Measurements from ENCODE around the gene CCL8. TPM values are rescaled to one million over a fixed set of nuclear protein-coding genes. Genes with fewer than 3 reads are reported as not detected.

The CCL8 gene
- total and polyA plus RNA-seq, 2 of the 4 experiments (the other 2 are of a cell fraction): not detected

DNA sequence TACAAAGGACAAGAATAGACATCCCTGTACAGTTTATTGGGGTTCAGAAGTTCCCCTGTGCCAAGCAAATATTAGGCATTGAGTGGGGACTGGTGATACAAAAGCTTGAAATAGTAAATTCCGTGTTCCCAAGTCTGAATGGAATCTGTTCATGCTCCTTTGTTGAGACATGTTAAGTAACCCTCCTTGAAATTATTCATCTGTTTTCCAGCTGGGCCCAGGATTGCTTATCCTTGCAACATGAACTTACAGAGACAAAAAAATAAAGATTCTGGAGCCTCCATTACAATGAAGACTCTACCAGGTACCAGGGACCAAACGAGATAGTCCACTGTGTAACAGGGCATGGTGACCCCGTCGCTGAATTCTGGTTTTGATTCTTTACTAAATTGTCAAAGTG, 6.1 kb upstream of the CCL8 start:
- no peaks in the 10 kb centered on the region for H4K20me1 ChIP-seq (ENCODE audit: insufficient read depth, low read length)
- H4K8ac ChIP-seq (ENCODE audit: low read depth in 2 of 2, low read length in 2 of 2): peak overlapping the region in 1 of 2 experiments; percentile 81; a peak in 2 of 4 replicates
- ChIA-PET POLR2A (ENCODE audit: unreplicated experiment) (no interaction called here), CTCF (no interaction called here)
- no peak overlapping the region for H3K9ac ChIP-seq (ENCODE audit: low read depth, low read length)
- H2BK5ac ChIP-seq (ENCODE audit: low read depth, low read length, poor library complexity, severe bottlenecking): peak overlapping the region; percentile 28
- no peak overlapping the region for H3K4me3 ChIP-seq (ENCODE audit: insufficient read depth, low read depth, low read length)
- peak overlapping the region; percentile 91 for H3K18ac ChIP-seq (ENCODE audit: low read depth, low read length)
- H4K91ac ChIP-seq (ENCODE audit: insufficient read depth, low read depth, low read length): no peak overlapping the region; the same call in 1 of the 2 replicates
- H2AK9ac ChIP-seq (replicated peaks; ENCODE audit: low read depth, low read length, poor library complexity): no peak overlapping the region
- H4K5ac ChIP-seq (ENCODE audit: low read depth, low read length): peak overlapping the region; percentile 96
- H3K27ac ChIP-seq (ENCODE audit: insufficient read depth, low read length): peak overlapping the region; percentile 93; the same call in 1 of the 2 replicates
- H3K27me3 ChIP-seq (ENCODE audit: control insufficient read depth, insufficient read depth, low read length): no peaks in the 10 kb centered on the region
- H3K4me1 ChIP-seq (ENCODE audit: control insufficient read depth, insufficient read depth, low read length): peaks cover 9% of the 10 kb centered on the region; the same call in 1 of the 2 replicates
- no peak overlapping the region for H3K4me2 ChIP-seq (ENCODE audit: low read depth, low read length)
- WGBS, 2 experiments (ENCODE audit: extremely low coverage in 2 of 2, insufficient read length in 1 of 2): no CpG with 5 or more reads among the region's 4 CpGs
- no peaks in the 10 kb centered on the region for H3K9me1 ChIP-seq (ENCODE audit: insufficient read depth, low read length)
- no peaks in the 10 kb centered on the region for H3K79me1 ChIP-seq (ENCODE audit: low read depth in 1 of 2, low read length in 2 of 2)
- in situ Hi-C loops (cut with MboI; ENCODE audit: low sequenced_read_pairs): no loop called here
- H3K4ac ChIP-seq (ENCODE audit: low read depth, low read length): no peak overlapping the region
- H3K9me3 ChIP-seq (ENCODE audit: control insufficient read depth, insufficient read depth, low read length): no peaks in the 10 kb centered on the region
- no TSS peak for BruUV-seq (replicated peaks)
- DNase-seq (peak; percentile 39), ATAC-seq (ENCODE audit: low read depth) (no peak; the same call in 1 of the 2 replicates)
- intact Hi-C loops (cut with micrococcal nuclease): loop anchor here (5.0 kb wide), 1 partner anchor 39 kb away; no protein-coding TSS in a partner anchor
- no peak overlapping the region for H2BK15ac ChIP-seq (ENCODE audit: low read depth, low read length)
- H3K23ac ChIP-seq (ENCODE audit: low read depth, low read length): no peak overlapping the region
- no peak overlapping the region; the same call in 1 of the 2 replicates for H2AK5ac ChIP-seq (ENCODE audit: low read depth, low read length)
- no peaks in the 10 kb centered on the region for H3K36me3 ChIP-seq (ENCODE audit: control insufficient read depth, insufficient read depth, low read length)
- no peak overlapping the region for H2BK20ac ChIP-seq (ENCODE audit: low read depth, low read length)
- H2BK120ac ChIP-seq (ENCODE audit: low read depth, low read length): no peak overlapping the region
- TF ChIP-seq CHD1 (IDR thresholded peaks at IDR 0.05; ENCODE audit: low read depth, low read length): no peak
- no peak for TF ChIP-seq MXI1 (IDR thresholded peaks at IDR 0.05; ENCODE audit: borderline replicate concordance, low read depth, low read length)
- no peak for TF ChIP-seq FOS (IDR thresholded peaks at IDR 0.05; ENCODE audit: low read depth, low read length)
- TF ChIP-seq, protein P1, sequence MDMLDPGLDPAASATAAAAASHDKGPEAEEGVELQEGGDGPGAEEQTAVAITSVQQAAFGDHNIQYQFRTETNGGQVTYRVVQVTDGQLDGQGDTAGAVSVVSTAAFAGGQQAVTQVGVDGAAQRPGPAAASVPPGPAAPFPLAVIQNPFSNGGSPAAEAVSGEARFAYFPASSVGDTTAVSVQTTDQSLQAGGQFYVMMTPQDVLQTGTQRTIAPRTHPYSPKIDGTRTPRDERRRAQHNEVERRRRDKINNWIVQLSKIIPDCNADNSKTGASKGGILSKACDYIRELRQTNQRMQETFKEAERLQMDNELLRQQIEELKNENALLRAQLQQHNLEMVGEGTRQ (IDR thresholded peaks at IDR 0.05; ENCODE audit: low read depth, low read length): no peak
- dilution Hi-C loops (cut with HindIII; ENCODE audit: low sequenced_read_pairs, unreplicated experiment): no loop called here
- H3K14ac ChIP-seq (replicated peaks; ENCODE audit: low read depth, low read length): no peak overlapping the region
- no peak overlapping the region for H3K56ac ChIP-seq (ENCODE audit: extremely low read depth, insufficient read depth, low read length)
- H2AFZ ChIP-seq (replicated peaks; ENCODE audit: low read length, poor library complexity): no peak overlapping the region

Data from IMR-90 (cell line).